OCI-LY7 (cell line): Measurements from ENCODE around the gene HMCN1. TPM values are rescaled to one million over a fixed set of nuclear protein-coding genes. Genes with fewer than 3 reads are reported as not detected.

Experiments used
- BruUV-seq: library from RNA; stranded (reverse); fragments of 400-500 nt; replicated peaks from 2 replicates; lab custom pipeline; 2021; lab: Mats Ljungman, UMichigan
- CTCF ChIA-PET: fragments of 300-600 bp; sonication (Branson Sonifier 250); formaldehyde crosslinking; loops from one replicate; lab custom pipeline; 2022; ENCODE audit warnings: antibody characterized with exemption; ENCODE audit not compliant: unreplicated experiment; lab: Charles Lee
- POLR2A ChIA-PET: fragments of 300-600 bp; sonication (Branson Sonifier 250); formaldehyde crosslinking; loops from one replicate; lab custom pipeline; 2022; ENCODE audit warnings: antibody characterized with exemption; lab: Charles Lee
- DNase-seq: peaks from one replicate; pipeline ENCODE4 v3.0.0-alpha.2; 2015; ENCODE audit warnings: low spot score
- H2AFZ ChIP-seq: fragments of 200-600 bp; sonication (generic), shearing (Covaris generic); 2 replicates; pipeline ENCODE4 v1.6.1; 2014; ENCODE audit warnings: mild to moderate bottlenecking, antibody characterized with exemption, low read length, moderate library complexity
- H3K27ac ChIP-seq: fragments of 200-600 bp; sonication (generic); 2 replicates; pipeline ENCODE4 v1.5.1; 2014; ENCODE audit warnings: mixed run types, low read depth, mild to moderate bottlenecking, moderate library complexity, low read length, inconsistent platforms; ENCODE audit not compliant: poor library complexity, severe bottlenecking
- H3K36me3 ChIP-seq: fragments of 200-600 bp; sonication (generic); 2 replicates; pipeline ENCODE4 v1.6.1; 2014; ENCODE audit warnings: mild to moderate bottlenecking, antibody characterized with exemption, low read length, moderate library complexity, mixed read lengths; ENCODE audit not compliant: insufficient read depth
- H3K4me1 ChIP-seq: fragments of 200-600 bp; sonication (generic); 2 replicates; pipeline ENCODE4 v1.5.1; 2014; ENCODE audit warnings: mild to moderate bottlenecking, low read length; ENCODE audit not compliant: insufficient read depth, poor library complexity, severe bottlenecking
- H3K4me2 ChIP-seq: fragments of 200-600 bp; sonication (generic); 2 replicates; pipeline ENCODE4 v1.6.1; 2014; ENCODE audit warnings: mild to moderate bottlenecking, low read length
- H3K4me3 ChIP-seq: fragments of 200-600 bp; sonication (generic); 2 replicates; pipeline ENCODE4 v1.5.1; 2014; ENCODE audit warnings: mild to moderate bottlenecking, low read depth, low read length; ENCODE audit not compliant: poor library complexity, severe bottlenecking
- H3K79me2 ChIP-seq: fragments of 200-600 bp; sonication (generic); 2 replicates; pipeline ENCODE4 v1.6.1; 2016; ENCODE audit warnings: low read depth, mild to moderate bottlenecking, low read length, moderate library complexity, mixed read lengths; ENCODE audit not compliant: insufficient read depth
- H3K9me2 ChIP-seq: fragments of 200-600 bp; sonication (generic); 2 replicates; pipeline ENCODE4 v1.6.1; 2016; ENCODE audit warnings: mild to moderate bottlenecking, low read length, mixed read lengths; ENCODE audit not compliant: insufficient read depth
- H3K9me3 ChIP-seq: fragments of 200-600 bp; sonication (generic); 2 replicates; pipeline ENCODE4 v1.6.1; 2014; ENCODE audit warnings: mild to moderate bottlenecking, mixed run types, low read length, mixed read lengths
- H4K20me1 ChIP-seq: fragments of 200-600 bp; sonication (generic); 2 replicates; pipeline ENCODE4 v1.6.1; 2014; ENCODE audit warnings: mild to moderate bottlenecking, antibody characterized with exemption, low read length, moderate library complexity, mixed read lengths; ENCODE audit not compliant: insufficient read depth
- CTCF ChIP-seq: fragments of 200-600 bp; sonication (generic); conservative IDR thresholded peaks from 2 replicates; pipeline ENCODE4 v1.5.1; 2014; ENCODE audit warnings: mild to moderate bottlenecking, antibody characterized with exemption, low read length, moderate library complexity, mixed read lengths
- EZH2phosphoT487 ChIP-seq: fragments of 200-600 bp; sonication (generic); IDR thresholded peaks from 2 replicates; pipeline ENCODE4 v1.6.1; 2018; ENCODE audit warnings: low read depth, borderline replicate concordance, mild to moderate bottlenecking, mixed run types, antibody characterized with exemption, low read length, moderate library complexity, mixed read lengths
- intact Hi-C: fragments of 100-400 bp; cut with micrococcal nuclease; formaldehyde crosslinking; loops from one replicate; pipeline ENCODE4 v1.10.0; 2022; ENCODE audit not compliant: unreplicated experiment
- total RNA-seq, 2 experiments: library from RNA; depleted of rRNA in 1 of 2; stranded (reverse); fragments of >200 nt in 1 of 2; shearing (Covaris generic) in 1 of 2; gene quantifications; 2 replicates each; pipeline ENCODE4 v1.2.3, GENCODE V29; 2014 to 2022

Gene HMCN1
- total RNA-seq, 2 experiments from 2014 or later: 0.02 TPM; not detected in 1

GRCh38 chr1:186206048-186206570 is 471.9 kb downstream of the HMCN1 start:
- Histone ChIP-seq H3K36me3 (no peaks in the 10 kb centered on the region), H2AFZ (no peak overlapping the region), H4K20me1 (no peaks in the 10 kb centered on the region), H3K27ac (no peak overlapping the region), H3K4me3 (no peak overlapping the region), H3K9me2 (no peaks in the 10 kb centered on the region), H3K79me2 (no peaks in the 10 kb centered on the region), H3K9me3 (no peaks in the 10 kb centered on the region), H3K4me1 (no peaks in the 10 kb centered on the region), H3K4me2 (no peak overlapping the region)
- intact Hi-C loops: no loop called here
- POLR2A ChIA-PET: no interaction called here
- BruUV-seq: no TSS peak
- TF ChIP-seq CTCF (no peak), EZH2phosphoT487 (no peak)
- CTCF ChIA-PET: no interaction called here
- DNase-seq: no peak

- no peak for DNase-seq
- BruUV-seq: no TSS peak
- Histone ChIP-seq H3K9me2 (no peaks in the 10 kb centered on the region), H3K36me3 (no peaks in the 10 kb centered on the region), H3K4me2 (no peak overlapping the region), H3K4me3 (no peak overlapping the region), H3K27ac (no peak overlapping the region), H3K4me1 (no peaks in the 10 kb centered on the region), H3K9me3 (no peaks in the 10 kb centered on the region), H3K79me2 (no peaks in the 10 kb centered on the region), H4K20me1 (no peaks in the 10 kb centered on the region), H2AFZ (no peak overlapping the region)
- TF ChIP-seq CTCF (no peak), EZH2phosphoT487 (no peak)
- intact Hi-C loops: no loop called here
- ChIA-PET CTCF (no interaction called here), POLR2A (interaction anchor here (0.5 to 0.6 kb wide), 2 partner anchors 27 to 273 kb away, joined by 3 read pairs; no protein-coding TSS in a partner anchor)
Observed at GRCh38 chr1:186207391-186208085, 473.3 kb downstream of the HMCN1 start.
